Measurements from ENCODE around the gene PIN1. TPM values are rescaled to one million over a fixed set of nuclear protein-coding genes. Genes with fewer than 3 reads are reported as not detected.
A peak's percentile ranks its signal among the peaks of the same experiment; 100 is the strongest.

Gene PIN1
- total and polyA plus RNA-seq, 2 of the 8 experiments (the other 6 are each of a cell fraction or from before 2014, with no cell fraction given) = 78.3 to 90.8 TPM

- Histone ChIP-seq H2BK15ac (ENCODE audit: low read length) (no peak overlapping the region), H3K9me3 (ENCODE audit: insufficient read depth in 2 of 2, low read depth in 1 of 2, low read length in 1 of 2) (no peaks in the 10 kb centered on the region), H2AK5ac (ENCODE audit: low read depth, low read length) (no peak overlapping the region), H3K14ac (ENCODE audit: insufficient read length) (no peak overlapping the region), H3K27me3 (replicated peaks in 1 of 4; ENCODE audit: control insufficient read depth in 3 of 4, extremely low read depth in 1 of 4, insufficient read depth in 3 of 4, low read length in 3 of 4) (no peaks in the 10 kb centered on the region), H2BK20ac (ENCODE audit: low read length) (no peak overlapping the region), H4K91ac (replicated peaks; ENCODE audit: insufficient read length, low read length) (no peak overlapping the region), H3K4me2 (ENCODE audit: insufficient read depth in 1 of 2, low read depth in 2 of 2, low read length in 2 of 2) (no peak overlapping the region), H3K79me2 (ENCODE audit: control insufficient read depth in 1 of 2, insufficient read depth in 2 of 2, low read length in 2 of 2) (no peaks in the 10 kb centered on the region), H3K4me1 (replicated peaks in 1 of 4; ENCODE audit: control insufficient read depth in 3 of 4, insufficient read depth in 4 of 4, low read length in 3 of 4) (no peaks in the 10 kb centered on the region; a peak in 1 of 7 replicates), H4K20me1 (replicated peaks in 1 of 2; ENCODE audit: control insufficient read depth in 1 of 2, insufficient read depth in 2 of 2, low read length in 2 of 2) (peaks cover 0 to 3% of the 10 kb centered on the region in 2 experiments), H3K18ac (ENCODE audit: extremely low read depth, low read length) (no peak overlapping the region), H3K56ac (replicated peaks; ENCODE audit: insufficient read length, low read depth, low read length) (no peak overlapping the region), H3K4ac (replicated peaks; ENCODE audit: insufficient read length, low read depth, low read length) (no peak overlapping the region), H2BK5ac (ENCODE audit: low read depth, low read length) (no peak overlapping the region), H2AFZ (ENCODE audit: low read length) (no peak overlapping the region), H3K9ac (replicated peaks in 1 of 4; ENCODE audit: extremely low read depth in 1 of 4, low read depth in 3 of 4, low read length in 3 of 4) (no peak overlapping the region), H4K5ac (ENCODE audit: insufficient read length, low read depth, low read length) (no peak overlapping the region), H4K8ac (ENCODE audit: extremely low read depth, insufficient read depth, low read length) (peak overlapping the region; percentile 46; the same call in 1 of the 2 replicates), H2BK12ac (ENCODE audit: low read depth, low read length) (no peak overlapping the region), H3K79me1 (ENCODE audit: low read depth, low read length) (no peaks in the 10 kb centered on the region; the same call in 1 of the 2 replicates), H3K4me3 (ENCODE audit: extremely low read depth in 1 of 4, insufficient read depth in 2 of 4, low read depth in 3 of 4, low read length in 4 of 4) (no peak overlapping the region), H3K36me3 (ENCODE audit: control insufficient read depth in 2 of 4, insufficient read depth in 4 of 4, low read length in 3 of 4) (no peaks in the 10 kb centered on the region; a peak in 1 of 8 replicates), H2BK120ac (replicated peaks; ENCODE audit: low read depth, low read length) (no peak overlapping the region), H3K23ac (ENCODE audit: insufficient read length) (no peak overlapping the region), H3K27ac (ENCODE audit: low read depth, low read length) (no peak overlapping the region), H3K23me2 (ENCODE audit: low read depth, low read length) (peaks cover 2% of the 10 kb centered on the region; the same call in 1 of the 2 replicates)
- FAIRE-seq = no peak
- no peak for TF ChIP-seq KDM1A (IDR thresholded peaks at IDR 0.05; ENCODE audit: borderline replicate concordance, low read length)
- no peak for TF ChIP-seq CBX8 (IDR thresholded peaks at IDR 0.05; ENCODE audit: borderline replicate concordance, low read depth, low read length)
- no peak for TF ChIP-seq POU5F1 (IDR thresholded peaks at IDR 0.05; ENCODE audit: low read depth, low read length)
- TF ChIP-seq GTF2F1 (IDR thresholded peaks at IDR 0.05; ENCODE audit: borderline replicate concordance, low read depth, low read length) = no peak
- TF ChIP-seq EZH2 (IDR thresholded peaks at IDR 0.05; ENCODE audit: low read depth, low read length, severe bottlenecking) = no peak
- TF ChIP-seq RNF2 (IDR thresholded peaks at IDR 0.05; ENCODE audit: borderline replicate concordance, low read depth, low read length, missing control alignments, poor library complexity, severe bottlenecking) = no peak
- TF ChIP-seq TAF1 (IDR thresholded peaks at IDR 0.05; ENCODE audit: low read depth, low read length) = no peak
- TF ChIP-seq POLR2A (IDR thresholded peaks at IDR 0.05; ENCODE audit: control extremely low read depth in 1 of 2, low read depth in 2 of 2, low read length in 2 of 2) = no peak
- ChIA-PET CTCF (ENCODE audit: partially characterized antibody) (interaction anchor here (0.6 to 1.8 kb wide), 5 partner anchors 10 to 1023 kb away, joined by 3 to 5 read pairs (median 3); no protein-coding TSS in a partner anchor), POLR2A (ENCODE audit: partially characterized antibody) (interaction anchor here (0.6 to 2.3 kb wide), 6 partner anchors 10 to 127 kb away, joined by 3 to 6 read pairs (median 4); no protein-coding TSS in a partner anchor)
- 95 to 100% methylated on average over 1 to 5 of the region's 8 CpGs for WGBS, 2 experiments (ENCODE audit: extremely low coverage in 1 of 2, insufficient coverage in 1 of 2, insufficient read length in 1 of 2, insufficient replicate concordance in 2 of 2, low coverage in 1 of 2, low lambda C conversion rate in 2 of 2, missing lambda C conversion rate in 1 of 2)
- no peak for DNase-seq (ENCODE audit: low read depth in 1 of 2, low spot score in 2 of 2)
Observed at GRCh38 chr19:9872618-9873242, 37.6 kb downstream of the PIN1 start.
